ENCODE data around the gene APOBR. TPM values are rescaled to one million over a fixed set of nuclear protein-coding genes. Genes with fewer than 3 reads are reported as not detected.
"Not testable (repeated sequence)": the region's sequence is repeated elsewhere in the genome, so short reads cannot be mapped to it uniquely, and the experiment has no call there.

Gene APOBR
- 0.01 TPM for polyA plus RNA-seq (2013, experiment 1 of 2)
- 0.03 TPM for polyA plus RNA-seq (2013, experiment 2 of 2)

DNA sequence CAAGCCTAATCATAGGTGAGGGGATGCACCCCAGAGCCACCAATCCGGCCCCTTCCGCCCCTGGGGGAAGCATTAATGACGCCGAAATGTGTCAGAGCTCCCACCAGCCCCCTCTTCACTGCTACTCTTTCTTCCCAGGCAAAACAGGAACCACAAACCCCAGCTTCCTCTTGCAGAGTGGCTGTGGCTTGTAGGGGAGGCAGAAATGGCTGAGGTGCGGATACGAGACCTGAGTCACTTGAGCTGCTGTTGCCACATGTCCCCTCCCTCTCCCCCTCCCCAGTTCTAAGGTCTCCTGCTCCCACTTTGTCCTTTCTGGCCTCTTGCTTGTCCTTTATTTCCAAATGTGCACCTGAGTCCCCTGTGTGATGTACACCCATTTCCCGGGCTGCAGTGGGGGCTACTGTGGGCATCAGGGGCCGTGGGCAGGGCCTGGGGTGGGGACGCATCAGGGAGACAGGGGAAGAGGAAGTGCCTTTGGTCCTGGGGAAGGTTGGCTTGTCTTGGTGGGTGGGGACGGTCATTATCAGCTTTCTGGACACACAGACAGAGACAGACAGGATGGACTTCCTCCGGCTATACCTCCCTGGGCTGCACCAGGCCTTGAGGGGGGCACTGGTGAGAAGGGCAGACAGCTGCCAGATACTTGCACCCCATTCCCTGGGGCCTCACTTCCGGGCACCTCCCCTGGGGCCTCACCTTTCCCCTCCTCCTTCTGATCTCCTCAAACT lies at the start of gene APOBR:
APOBR (plus strand) TSS at position 523 of the 731 bp plus-strand sequence; CDS start at position 562, 39 bp downstream.
- 84% methylated on average over 11 of the region's 12 CpGs for WGBS
- H4K91ac ChIP-seq (ENCODE audit: low read length): no peak within 1 kb of the TSS

GRCh38 chr16:28446388-28446787 lies 48.1 kb upstream of the APOBR start:
- H3K4me2 ChIP-seq (ENCODE audit: low read length, poor library complexity, severe bottlenecking); H3K23ac ChIP-seq (ENCODE audit: low read length in 2 of 2): not testable (repeated sequence)
- no CpG with 5 or more reads among the region's 4 CpGs for WGBS

More for the DNA sequence above, at the start of gene APOBR:
- DNase-seq: no peak
- H3K23ac ChIP-seq (ENCODE audit: low read length in 2 of 2): no peak within 1 kb of the TSS
- H3K27me3 ChIP-seq (ENCODE audit: control insufficient read depth in 1 of 2, insufficient read depth in 1 of 2, low read length in 2 of 2): peaks cover 0 to 17% of the 10 kb centered on the region in 2 experiments
- H2AFZ ChIP-seq (ENCODE audit: low read depth, low read length): peak within 1 kb of the TSS; percentile 30
- H3K14ac ChIP-seq (ENCODE audit: low read length in 2 of 2): no peak within 1 kb of the TSS
- peaks cover 7% of the 10 kb centered on the region for H3K79me1 ChIP-seq (replicated peaks; ENCODE audit: low read length, poor library complexity, severe bottlenecking)
- H2AK5ac ChIP-seq (ENCODE audit: low read length, severe bottlenecking): no peak within 1 kb of the TSS
- no peak within 1 kb of the TSS for H3K18ac ChIP-seq (ENCODE audit: low read depth in 1 of 2, low read length in 2 of 2)
- H2BK120ac ChIP-seq (ENCODE audit: low read depth, low read length): no peak within 1 kb of the TSS
- H4K8ac ChIP-seq (ENCODE audit: low read length): peak within 1 kb of the TSS; percentile 10
- no peak within 1 kb of the TSS for H3K4ac ChIP-seq (ENCODE audit: low read depth in 1 of 2, low read length in 2 of 2)
- no peak within 1 kb of the TSS for H2BK15ac ChIP-seq (ENCODE audit: low read depth, poor library complexity, severe bottlenecking)
- no peak within 1 kb of the TSS for H2BK5ac ChIP-seq (ENCODE audit: low read depth, low read length, poor library complexity, severe bottlenecking)
- no peak within 1 kb of the TSS for H3K4me3 ChIP-seq (ENCODE audit: insufficient read depth in 1 of 2, low read depth in 1 of 2, low read length in 2 of 2)
- H3K9me3 ChIP-seq (ENCODE audit: control insufficient read depth, low read length): no peaks in the 10 kb centered on the region
- peaks cover under 1 to 2% of the 10 kb centered on the region in 2 experiments for H3K36me3 ChIP-seq (ENCODE audit: control insufficient read depth in 1 of 2, insufficient read depth in 2 of 2, low read depth in 1 of 2, low read length in 2 of 2)
- H3K4me2 ChIP-seq (ENCODE audit: low read length, poor library complexity, severe bottlenecking): no peak within 1 kb of the TSS
- H3K27ac ChIP-seq (ENCODE audit: low read length, poor library complexity, severe bottlenecking): no peak within 1 kb of the TSS
- H3K9ac ChIP-seq (ENCODE audit: low read length): no peak within 1 kb of the TSS
- H2BK12ac ChIP-seq (ENCODE audit: low read length in 2 of 2): no peak within 1 kb of the TSS
- H3K4me1 ChIP-seq (ENCODE audit: control insufficient read depth, insufficient read depth, low read depth, low read length): no peaks in the 10 kb centered on the region

DNA sequence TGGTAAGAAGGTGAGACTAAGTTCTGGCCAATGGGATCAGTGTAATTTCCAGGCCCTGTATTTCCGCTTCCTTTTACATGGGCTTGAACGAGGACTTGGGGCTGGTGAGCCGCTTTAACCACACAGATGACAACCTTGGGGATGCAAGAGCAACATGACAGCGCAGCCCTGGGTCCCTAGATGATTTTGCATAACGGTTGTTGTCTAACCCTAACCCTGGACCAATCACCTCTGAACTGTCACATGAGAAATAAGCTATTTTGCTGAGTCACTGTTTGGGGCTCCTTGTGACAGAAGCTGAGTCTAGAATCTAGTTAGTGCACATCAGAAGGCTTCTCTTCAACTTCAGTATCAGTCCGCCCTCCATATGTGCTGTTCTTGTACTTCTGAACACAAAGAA lies 47.4 kb upstream of the APOBR start:
- H3K23ac ChIP-seq (ENCODE audit: low read length in 2 of 2); H3K14ac ChIP-seq (ENCODE audit: low read length in 2 of 2); H2AFZ ChIP-seq (ENCODE audit: low read depth, low read length); H3K4ac ChIP-seq (ENCODE audit: low read depth in 1 of 2, low read length in 2 of 2); H3K4me3 ChIP-seq (ENCODE audit: insufficient read depth in 1 of 2, low read depth in 1 of 2, low read length in 2 of 2); H4K8ac ChIP-seq (ENCODE audit: low read length); H3K4me2 ChIP-seq (ENCODE audit: low read length, poor library complexity, severe bottlenecking); H4K91ac ChIP-seq (ENCODE audit: low read length); DNase-seq; H3K27ac ChIP-seq (ENCODE audit: low read length, poor library complexity, severe bottlenecking); H3K79me1 ChIP-seq (replicated peaks; ENCODE audit: low read length, poor library complexity, severe bottlenecking); H3K4me1 ChIP-seq (ENCODE audit: control insufficient read depth, insufficient read depth, low read depth, low read length); H3K18ac ChIP-seq (ENCODE audit: low read depth in 1 of 2, low read length in 2 of 2); H2BK120ac ChIP-seq (ENCODE audit: low read depth, low read length); H3K9me3 ChIP-seq (ENCODE audit: control insufficient read depth, low read length); H2AK5ac ChIP-seq (ENCODE audit: low read length, severe bottlenecking); H3K27me3 ChIP-seq (ENCODE audit: control insufficient read depth in 1 of 2, insufficient read depth in 1 of 2, low read length in 2 of 2); H3K9ac ChIP-seq (ENCODE audit: low read length); H2BK12ac ChIP-seq (ENCODE audit: low read length in 2 of 2); H2BK5ac ChIP-seq (ENCODE audit: low read depth, low read length, poor library complexity, severe bottlenecking); H2BK15ac ChIP-seq (ENCODE audit: low read depth, poor library complexity, severe bottlenecking); H3K36me3 ChIP-seq (ENCODE audit: control insufficient read depth in 1 of 2, insufficient read depth in 2 of 2, low read depth in 1 of 2, low read length in 2 of 2): not testable (repeated sequence)
- WGBS: no CpG with 5 or more reads among the region's 6 CpGs

More at GRCh38 chr16:28446388-28446787, 48.1 kb upstream of the APOBR start:
- not testable (repeated sequence) for H3K9ac ChIP-seq (ENCODE audit: low read length); H4K8ac ChIP-seq (ENCODE audit: low read length); H3K79me1 ChIP-seq (replicated peaks; ENCODE audit: low read length, poor library complexity, severe bottlenecking); H2BK12ac ChIP-seq (ENCODE audit: low read length in 2 of 2); H2AFZ ChIP-seq (ENCODE audit: low read depth, low read length); H3K4ac ChIP-seq (ENCODE audit: low read depth in 1 of 2, low read length in 2 of 2); H2AK5ac ChIP-seq (ENCODE audit: low read length, severe bottlenecking); DNase-seq; H3K36me3 ChIP-seq (ENCODE audit: control insufficient read depth in 1 of 2, insufficient read depth in 2 of 2, low read depth in 1 of 2, low read length in 2 of 2); H2BK15ac ChIP-seq (ENCODE audit: low read depth, poor library complexity, severe bottlenecking); H3K27ac ChIP-seq (ENCODE audit: low read length, poor library complexity, severe bottlenecking); H3K14ac ChIP-seq (ENCODE audit: low read length in 2 of 2); H3K18ac ChIP-seq (ENCODE audit: low read depth in 1 of 2, low read length in 2 of 2); H3K27me3 ChIP-seq (ENCODE audit: control insufficient read depth in 1 of 2, insufficient read depth in 1 of 2, low read length in 2 of 2); H3K4me3 ChIP-seq (ENCODE audit: insufficient read depth in 1 of 2, low read depth in 1 of 2, low read length in 2 of 2); H4K91ac ChIP-seq (ENCODE audit: low read length); H3K4me1 ChIP-seq (ENCODE audit: control insufficient read depth, insufficient read depth, low read depth, low read length); H2BK120ac ChIP-seq (ENCODE audit: low read depth, low read length); H2BK5ac ChIP-seq (ENCODE audit: low read depth, low read length, poor library complexity, severe bottlenecking); H3K9me3 ChIP-seq (ENCODE audit: control insufficient read depth, low read length)

- H4K8ac ChIP-seq (ENCODE audit: low read length): no peak overlapping the region
- H3K27me3 ChIP-seq (ENCODE audit: control insufficient read depth in 1 of 2, insufficient read depth in 1 of 2, low read length in 2 of 2): no peaks in the 10 kb centered on the region
- no peak overlapping the region for H3K4me2 ChIP-seq (ENCODE audit: low read length, poor library complexity, severe bottlenecking)
- H3K14ac ChIP-seq (ENCODE audit: low read length in 2 of 2): no peak overlapping the region
- no peak overlapping the region for H4K91ac ChIP-seq (ENCODE audit: low read length)
- peaks cover 25 to 37% of the 10 kb centered on the region in 2 experiments for H3K36me3 ChIP-seq (ENCODE audit: control insufficient read depth in 1 of 2, insufficient read depth in 2 of 2, low read depth in 1 of 2, low read length in 2 of 2)
- H3K9ac ChIP-seq (ENCODE audit: low read length): no peak overlapping the region
- no peak overlapping the region for H2BK15ac ChIP-seq (ENCODE audit: low read depth, poor library complexity, severe bottlenecking)
- no peak overlapping the region for H2BK120ac ChIP-seq (ENCODE audit: low read depth, low read length)
- no peaks in the 10 kb centered on the region for H3K79me1 ChIP-seq (replicated peaks; ENCODE audit: low read length, poor library complexity, severe bottlenecking)
- no peak overlapping the region for H2AK5ac ChIP-seq (ENCODE audit: low read length, severe bottlenecking)
- no peak overlapping the region for H3K4me3 ChIP-seq (ENCODE audit: insufficient read depth in 1 of 2, low read depth in 1 of 2, low read length in 2 of 2)
- no peak for DNase-seq
- H3K9me3 ChIP-seq (ENCODE audit: control insufficient read depth, low read length): no peaks in the 10 kb centered on the region
- no peaks in the 10 kb centered on the region for H3K4me1 ChIP-seq (ENCODE audit: control insufficient read depth, insufficient read depth, low read depth, low read length)
- H3K27ac ChIP-seq (ENCODE audit: low read length, poor library complexity, severe bottlenecking): no peak overlapping the region
- H2BK5ac ChIP-seq (ENCODE audit: low read depth, low read length, poor library complexity, severe bottlenecking): no peak overlapping the region
- no peak overlapping the region for H3K4ac ChIP-seq (ENCODE audit: low read depth in 1 of 2, low read length in 2 of 2)
- no peak overlapping the region for H3K23ac ChIP-seq (ENCODE audit: low read length in 2 of 2)
- 92% methylated on average over 6 of the region's 8 CpGs for WGBS
- H3K18ac ChIP-seq (ENCODE audit: low read depth in 1 of 2, low read length in 2 of 2): no peak overlapping the region
- H2BK12ac ChIP-seq (ENCODE audit: low read length in 2 of 2): no peak overlapping the region
- no peak overlapping the region for H2AFZ ChIP-seq (ENCODE audit: low read depth, low read length)
Observed at GRCh38 chr16:28473714-28474265, 20.7 kb upstream of the APOBR start.
